Hippocampal formation (tissue), 2 donors: ENCODE measurements around the gene DCBLD1.
A peak's percentile ranks its signal among the peaks of the same experiment; 100 is the strongest.
"Not testable (repeated sequence)": the region's sequence is repeated elsewhere in the genome, so short reads cannot be mapped to it uniquely, and the experiment has no call there.

Source experiments
- DNase-seq, 2 donors: peaks; one replicate each; lab custom pipeline; 2025; lab: John Stamatoyannopoulos, UW

Gene DCBLD1

DNA sequence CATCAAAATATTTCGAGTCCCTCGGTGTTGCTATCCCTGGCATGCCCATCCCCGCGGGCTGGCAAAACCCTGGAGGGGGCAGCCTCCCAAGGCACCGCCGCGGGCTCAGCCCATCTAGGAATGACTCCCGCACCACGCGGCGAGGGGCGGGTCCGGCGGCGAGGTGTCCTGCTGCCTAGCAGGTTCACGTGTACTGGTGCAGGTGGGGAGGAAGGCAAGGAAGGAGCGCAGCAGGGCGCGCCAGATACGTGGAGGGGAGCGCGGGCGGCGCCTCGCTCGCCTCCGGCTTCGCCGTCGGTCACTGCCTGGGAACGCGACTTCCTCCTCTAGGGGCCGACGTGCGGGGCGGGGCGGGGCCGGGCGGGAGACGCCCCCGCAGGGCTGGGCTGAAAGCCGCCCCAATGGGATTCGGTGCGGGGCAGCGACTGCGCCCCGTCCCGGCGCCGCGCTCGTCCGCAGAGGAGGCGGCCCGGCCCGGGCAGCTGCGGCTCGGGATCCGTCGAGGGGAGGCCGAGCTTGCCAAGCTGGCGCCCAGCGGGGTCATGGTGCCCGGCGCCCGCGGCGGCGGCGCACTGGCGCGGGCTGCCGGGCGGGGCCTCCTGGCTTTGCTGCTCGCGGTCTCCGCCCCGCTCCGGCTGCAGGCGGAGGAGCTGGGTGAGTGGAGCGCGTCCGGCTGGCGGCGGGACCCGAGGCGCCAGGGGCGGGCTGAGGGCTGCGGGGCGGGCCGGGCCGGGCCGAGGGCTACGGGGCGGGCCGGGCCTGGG, at the start of gene DCBLD1:
Gene DCBLD1, plus strand, starts transcription at position 435 of the 764 bp plus-strand sequence. Its CDS starts 108 bp downstream, at position 543.
- peak; percentile 46 to 68 for DNase-seq

DNA sequence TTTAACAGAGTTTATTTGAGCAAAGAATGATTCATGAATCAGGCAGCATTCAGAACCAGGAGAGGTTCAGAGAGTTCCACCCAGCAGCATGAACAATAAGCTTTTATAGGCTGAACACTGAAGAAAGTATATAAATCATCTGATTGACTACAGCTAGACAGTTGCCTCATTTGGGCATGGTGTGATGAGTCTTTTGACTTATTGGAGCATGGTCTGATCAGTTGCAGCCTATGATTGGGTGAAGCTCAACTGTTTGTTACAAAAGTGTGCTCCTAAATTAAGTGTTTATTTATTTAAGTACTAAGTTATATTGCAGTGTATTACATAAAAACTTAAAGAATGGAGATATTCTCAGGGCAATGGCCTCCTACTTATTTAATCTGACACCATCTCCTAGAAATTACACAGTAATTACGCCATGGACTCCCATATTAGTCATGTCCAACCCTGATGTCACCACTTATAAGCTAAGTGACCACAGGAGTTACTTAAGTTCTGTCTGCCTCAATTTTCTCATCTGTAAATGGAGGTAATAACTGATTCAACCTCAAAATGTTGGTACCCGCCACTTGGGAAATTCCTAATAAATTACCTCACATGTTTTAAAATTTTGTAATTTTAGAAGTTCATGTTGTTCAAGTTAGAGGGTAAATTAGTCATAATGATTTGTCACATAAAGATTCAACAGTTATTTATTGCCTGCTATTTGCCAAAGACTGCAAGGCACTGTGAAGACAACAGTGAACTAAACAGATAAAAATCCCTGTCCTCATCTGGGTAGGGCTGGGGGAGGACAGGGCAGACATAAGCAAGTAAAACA, 41.6 kb upstream of the DCBLD1 start:
- no peak for DNase-seq

DNA sequence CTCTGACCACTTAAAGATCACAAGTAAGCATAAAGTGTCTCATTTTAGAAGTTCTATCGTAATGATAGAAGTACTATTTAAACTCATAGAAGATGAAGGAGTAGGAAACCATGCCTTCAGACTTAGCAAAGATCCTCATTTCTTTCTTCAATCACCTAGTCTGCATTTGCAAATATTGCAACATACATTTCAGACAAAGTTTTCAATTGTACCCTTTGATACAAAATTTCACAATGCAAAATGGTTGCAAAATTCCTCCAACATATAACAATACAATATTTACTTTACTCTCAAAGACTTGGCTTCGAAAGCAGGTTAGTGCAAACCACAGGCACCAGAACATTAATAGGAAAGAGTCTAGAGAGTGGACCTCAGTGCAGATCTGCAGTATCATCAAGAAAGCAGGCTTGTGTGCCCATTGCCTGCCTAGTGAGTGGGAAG, 40.6 kb upstream of the DCBLD1 start:
- no peak for DNase-seq

DNA sequence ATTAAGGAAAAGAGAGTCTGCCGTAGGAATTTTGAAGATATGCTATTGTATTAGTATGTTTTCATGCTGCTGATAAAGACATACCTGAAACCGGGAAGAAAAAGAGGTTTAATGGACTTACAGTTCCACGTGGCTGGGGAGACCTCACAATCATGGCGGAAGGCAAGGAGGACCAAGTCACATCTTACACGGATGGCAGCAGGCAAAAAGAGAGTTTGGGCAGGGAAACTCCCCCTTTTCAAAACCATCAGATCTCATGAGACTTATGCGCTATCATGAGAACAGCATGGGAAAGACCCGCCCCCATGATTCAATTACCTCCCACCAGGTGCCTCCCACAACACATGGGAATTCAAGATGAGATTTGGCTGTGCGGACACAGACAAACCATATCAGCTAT, 40.2 kb upstream of the DCBLD1 start:
- not testable (repeated sequence) for DNase-seq

DNA sequence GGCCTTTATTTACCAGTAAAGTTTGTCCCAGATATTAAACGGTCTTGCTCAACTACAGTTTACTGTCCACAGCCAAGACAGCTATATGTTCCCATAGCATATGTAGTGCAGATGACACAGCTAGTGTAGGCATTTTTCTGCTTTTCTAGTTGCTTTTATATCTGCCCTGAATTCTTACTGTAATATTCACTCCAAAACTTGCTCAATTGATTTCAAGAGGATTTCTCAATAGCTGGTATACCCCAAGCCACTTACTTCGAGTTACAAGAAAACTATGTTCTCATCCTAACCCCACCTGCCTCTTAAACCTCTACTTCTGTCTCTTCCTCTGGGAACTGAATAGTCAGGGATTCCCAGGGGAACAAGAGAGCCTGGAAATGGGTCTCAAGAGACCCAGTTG, 37.9 kb upstream of the DCBLD1 start:
- DNase-seq = no peak

DNA sequence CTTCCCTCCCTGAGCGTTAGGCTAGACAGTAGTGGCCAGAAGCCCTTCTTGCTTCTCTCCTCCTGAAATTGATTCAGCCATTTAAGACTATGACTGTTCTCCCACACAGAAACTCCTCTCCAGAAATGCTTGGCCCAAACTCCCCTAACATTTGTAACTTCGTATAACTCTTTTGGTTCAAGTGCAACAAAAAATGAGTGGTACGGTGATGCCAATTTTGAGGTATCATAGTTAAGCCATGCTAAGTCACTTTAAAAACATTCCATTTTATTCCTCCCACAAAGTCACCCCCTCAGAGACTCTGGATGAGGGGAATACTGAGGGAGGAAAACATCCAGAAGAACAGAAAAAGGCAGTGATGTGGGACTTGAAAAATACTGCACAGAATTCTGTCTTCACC, 35.6 kb upstream of the DCBLD1 start:
- DNase-seq = no peak

DNA sequence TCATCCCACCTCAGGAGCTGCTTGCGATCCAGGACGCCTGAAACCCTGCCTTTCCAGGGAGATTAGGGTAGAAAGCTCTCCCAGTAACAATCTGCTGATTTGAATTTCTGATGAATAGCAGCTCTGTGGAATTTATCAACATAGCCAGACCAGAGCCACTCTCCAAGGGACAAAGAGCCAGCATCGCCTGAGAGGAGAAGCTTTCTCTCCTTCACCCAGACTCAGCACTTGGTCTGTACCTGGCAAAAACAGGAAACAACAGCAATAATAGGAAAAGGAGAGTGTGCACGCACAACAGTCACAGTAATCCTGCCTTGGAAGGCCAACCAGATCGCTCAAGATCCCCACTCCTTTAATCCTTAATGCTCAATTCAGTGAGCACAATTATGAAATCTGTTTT, 34.5 kb upstream of the DCBLD1 start:
- DNase-seq = no peak

DNA sequence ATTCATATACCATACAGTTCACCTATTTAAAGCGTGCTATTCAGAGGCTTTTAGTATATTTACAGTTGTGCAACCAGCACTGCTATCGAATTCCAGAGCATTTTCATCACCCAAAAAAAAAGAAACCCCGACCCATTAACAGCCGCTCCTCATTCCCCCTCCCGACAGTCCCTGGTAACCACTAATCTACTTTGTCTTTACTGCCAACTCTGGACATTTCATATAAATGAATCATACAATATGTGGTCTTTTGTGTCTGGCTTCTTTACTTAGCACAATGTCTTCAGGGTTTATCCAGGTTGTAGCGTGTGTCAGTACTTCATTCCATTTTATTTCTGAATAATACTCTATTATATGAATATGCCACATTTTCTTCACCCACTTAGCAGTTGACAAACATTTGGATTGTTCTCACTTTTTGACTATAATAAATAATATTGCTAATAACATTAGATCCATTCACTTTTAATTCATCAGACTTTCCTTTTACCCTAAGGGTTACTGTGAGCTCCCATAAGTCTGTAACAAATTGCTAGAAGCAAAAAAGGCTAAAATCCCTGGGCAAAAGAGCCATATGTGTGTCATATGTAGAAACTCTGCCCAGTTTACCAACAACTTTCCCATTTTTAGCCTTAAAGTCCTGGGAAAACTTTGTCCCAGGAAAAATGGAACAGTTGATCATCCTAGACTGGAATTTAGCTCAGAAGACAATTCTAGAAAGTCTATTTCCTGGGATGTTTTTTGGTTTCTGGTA, 33.6 kb upstream of the DCBLD1 start:
- no peak for DNase-seq

DNA sequence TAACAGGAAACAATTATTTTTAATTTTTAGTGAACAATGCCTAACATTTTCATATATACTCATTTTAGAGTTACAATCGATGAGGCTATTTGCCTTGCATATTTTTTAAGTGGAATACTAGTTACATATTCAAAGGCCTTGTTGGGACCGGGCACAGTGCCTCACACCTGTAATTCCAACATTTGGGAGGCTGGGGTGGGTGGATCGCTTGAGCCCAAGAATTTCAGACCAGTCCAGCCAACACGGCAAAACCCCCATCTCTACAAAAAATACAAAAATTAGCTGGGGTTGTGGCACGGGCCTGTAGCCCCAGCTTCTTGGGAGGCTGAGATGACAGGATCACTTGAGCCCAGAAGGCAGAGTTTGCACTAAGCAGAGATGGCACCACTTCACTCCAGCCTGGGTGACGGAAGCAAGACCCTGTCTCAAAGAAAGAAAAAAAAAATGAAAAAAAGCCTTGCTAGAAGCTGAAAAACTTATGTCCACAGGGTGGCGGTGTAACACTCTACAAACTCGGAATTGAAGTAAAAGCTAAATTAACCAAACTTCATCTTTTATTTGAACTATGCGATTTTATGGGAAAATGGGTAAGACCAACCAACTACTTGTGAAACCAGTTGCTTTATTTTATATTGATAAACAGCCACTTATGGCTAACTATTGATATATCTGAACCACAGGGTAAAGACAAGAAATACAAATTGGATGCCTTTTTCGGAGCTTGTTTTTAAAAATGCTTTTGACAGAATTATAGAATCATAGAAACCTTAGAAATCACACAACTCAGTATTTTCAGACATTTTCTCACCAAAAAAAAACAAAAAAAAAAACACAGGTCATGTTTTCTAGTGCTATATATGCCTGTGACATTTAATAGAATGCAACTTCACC, 32.7 kb upstream of the DCBLD1 start:
- DNase-seq = peak; percentile 29 to 35

DNA sequence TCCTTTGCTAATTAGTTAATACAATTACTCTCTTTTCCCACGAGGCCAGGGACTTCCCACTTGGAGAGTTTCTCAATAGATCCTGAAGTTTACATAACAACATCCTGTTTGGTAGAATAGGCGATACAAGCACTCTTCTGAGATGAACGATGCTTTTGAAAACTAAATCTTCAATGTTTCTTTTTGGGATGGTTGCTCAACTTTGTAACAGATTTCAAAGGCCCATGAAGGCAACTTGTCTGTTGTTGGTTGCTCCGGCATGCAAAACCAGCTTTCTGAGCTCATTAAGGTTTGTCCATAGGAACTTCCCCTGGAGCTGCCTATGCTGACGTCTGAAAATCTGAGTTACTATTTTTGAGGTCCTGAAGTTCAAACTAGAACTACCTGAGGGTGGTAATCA, 30.8 kb upstream of the DCBLD1 start:
- no peak for DNase-seq

DNA sequence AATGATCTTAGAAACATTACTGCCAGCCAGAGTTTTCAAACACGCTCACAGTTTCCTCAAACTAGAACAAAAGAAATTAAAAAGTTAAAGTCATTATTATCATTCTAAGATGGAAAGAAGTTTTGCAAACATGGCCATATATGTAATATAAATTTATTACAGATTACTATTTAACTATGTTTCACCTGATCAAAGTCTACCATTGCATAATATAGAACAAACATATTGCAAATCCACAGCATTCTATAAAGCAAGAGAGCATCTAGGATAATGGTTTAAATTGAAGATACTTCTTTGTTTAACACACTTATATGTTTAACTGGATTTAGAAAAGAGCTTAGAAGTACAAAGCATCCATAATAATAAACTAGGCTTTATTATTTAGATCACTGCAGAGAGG, 26.2 kb upstream of the DCBLD1 start:
- no peak for DNase-seq

DNA sequence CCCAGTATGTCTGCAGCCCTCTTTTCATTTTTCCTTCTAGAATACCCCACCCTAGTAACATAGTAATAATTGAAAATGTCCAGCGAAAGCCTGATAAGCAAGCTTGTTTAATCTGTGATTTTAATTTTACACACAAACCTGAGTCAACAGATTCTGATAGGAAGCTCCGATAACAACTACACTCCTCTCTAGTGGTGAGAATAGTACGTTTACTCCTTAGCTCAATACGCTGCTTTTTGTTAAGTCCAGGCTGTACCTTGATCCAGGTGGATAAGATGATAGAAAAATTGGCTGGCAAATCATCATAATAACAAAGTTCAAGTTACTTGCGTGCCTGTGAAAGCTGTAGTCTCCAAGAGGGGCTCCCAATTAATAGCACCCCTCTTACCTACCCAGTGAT, 25.5 kb upstream of the DCBLD1 start:
- no peak for DNase-seq

DNA sequence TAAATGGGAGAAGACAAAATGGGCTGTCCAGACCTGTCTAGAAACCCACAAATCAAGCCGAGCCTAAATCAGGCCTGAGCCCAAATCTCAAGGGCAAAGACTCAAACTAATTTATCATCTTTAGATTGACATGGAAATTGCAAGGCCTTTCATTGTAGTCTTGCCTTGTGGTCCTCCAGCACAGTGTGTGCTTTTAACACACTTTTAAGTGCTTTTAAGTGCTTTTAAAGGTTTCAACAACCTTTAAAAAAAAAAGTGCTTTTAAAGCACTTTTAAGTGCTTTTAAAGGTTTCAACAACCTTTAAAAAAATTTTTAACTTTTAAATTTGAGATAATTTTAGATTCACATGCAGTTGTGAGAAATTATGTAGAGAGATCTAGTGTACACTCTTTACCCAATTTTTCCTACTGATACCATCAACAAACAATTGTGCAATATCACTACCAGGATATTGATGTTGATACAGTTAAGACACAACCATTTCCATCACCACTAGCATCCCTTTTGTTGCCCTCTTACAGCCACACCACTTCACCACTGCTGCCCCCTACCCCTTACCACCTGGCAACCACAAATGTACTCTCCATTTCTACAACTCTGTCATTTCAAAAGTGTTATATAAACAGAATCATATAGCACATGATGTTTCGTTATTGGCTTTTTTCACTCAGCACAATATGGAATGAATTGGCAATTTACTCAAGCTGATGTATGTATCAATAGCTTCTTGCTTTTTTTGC, 23.1 kb upstream of the DCBLD1 start:
- no peak for DNase-seq

DNA sequence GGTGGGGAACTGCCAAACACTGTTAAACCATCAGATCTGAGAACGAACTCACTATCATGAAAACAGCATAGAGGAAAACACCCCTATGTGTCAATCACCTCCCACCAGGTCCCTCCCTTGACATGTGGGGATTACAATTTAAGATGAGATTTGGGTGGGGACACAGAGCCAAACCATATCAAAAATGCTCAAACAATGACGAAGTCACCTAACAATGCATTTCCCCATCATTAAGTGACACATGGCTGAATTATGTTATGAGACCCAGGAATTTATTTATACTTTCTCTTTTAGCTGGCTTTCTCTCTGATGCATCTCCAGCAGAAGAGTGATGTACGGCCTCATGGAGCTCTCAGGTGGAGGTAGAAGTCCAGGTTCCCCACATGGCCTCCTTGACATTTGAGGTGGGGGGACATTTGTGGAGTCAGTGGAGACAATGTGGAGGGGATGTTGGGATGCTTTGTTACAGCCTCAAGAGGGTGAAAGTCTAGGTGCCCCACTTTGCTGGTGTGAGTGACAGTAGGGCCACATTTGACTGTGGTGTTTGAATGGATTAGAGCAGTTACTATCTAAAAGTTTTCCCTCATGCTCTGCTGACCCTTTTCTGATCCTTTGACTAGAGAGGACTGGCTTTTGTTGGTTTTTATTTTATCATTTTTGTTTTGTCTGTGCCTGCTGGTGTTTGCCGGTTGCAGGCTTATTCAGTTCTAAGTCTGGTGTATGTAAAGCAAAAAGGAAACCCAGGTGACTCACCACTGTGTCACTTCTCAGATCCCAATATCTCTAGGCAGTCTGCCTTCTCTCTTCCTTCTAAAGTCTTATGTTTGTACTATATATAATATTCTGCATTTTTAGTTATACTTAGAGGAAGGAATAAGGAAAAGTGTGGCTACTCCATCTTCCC, 18.5 kb upstream of the DCBLD1 start:
- no peak for DNase-seq

DNA sequence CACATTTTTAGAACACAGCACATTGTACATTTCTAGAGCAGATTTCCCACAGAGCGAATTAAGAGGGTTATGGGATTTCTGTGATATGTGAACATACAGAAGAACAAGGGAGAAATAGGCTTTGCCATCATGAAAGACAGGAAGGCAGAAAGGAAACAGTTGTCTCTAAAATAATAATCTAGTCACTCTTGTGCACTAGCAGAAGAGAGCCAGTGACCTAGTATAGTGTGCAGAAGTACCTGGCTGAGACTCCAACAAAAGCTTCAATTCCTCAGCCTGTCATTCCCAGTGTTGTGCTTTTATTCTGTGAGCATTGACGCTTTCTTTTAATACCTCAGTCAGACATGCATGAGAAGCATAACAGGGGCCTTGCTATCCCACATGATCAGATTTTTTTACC, 17.8 kb upstream of the DCBLD1 start:
- DNase-seq = no peak

DNA sequence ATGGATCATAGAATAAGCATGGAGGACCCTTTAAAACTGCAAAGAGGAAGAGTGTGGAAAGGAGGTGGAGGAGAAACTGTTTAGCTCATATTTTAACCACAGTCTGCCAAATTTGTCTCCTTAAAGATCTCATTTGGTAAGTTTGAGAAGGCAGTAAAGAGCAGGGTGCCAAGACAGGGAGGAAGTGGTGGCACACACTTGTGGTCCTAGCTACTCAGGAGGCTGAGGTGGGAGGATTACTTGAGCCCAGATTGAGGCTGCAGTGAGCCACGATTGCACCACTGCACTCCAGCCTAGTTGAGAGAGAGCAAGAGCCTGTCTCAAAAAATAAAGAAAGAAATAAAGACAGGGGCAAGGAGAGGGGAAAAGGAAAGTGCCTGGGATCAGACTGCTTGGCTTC, 16.8 kb upstream of the DCBLD1 start:
- no peak for DNase-seq

DNA sequence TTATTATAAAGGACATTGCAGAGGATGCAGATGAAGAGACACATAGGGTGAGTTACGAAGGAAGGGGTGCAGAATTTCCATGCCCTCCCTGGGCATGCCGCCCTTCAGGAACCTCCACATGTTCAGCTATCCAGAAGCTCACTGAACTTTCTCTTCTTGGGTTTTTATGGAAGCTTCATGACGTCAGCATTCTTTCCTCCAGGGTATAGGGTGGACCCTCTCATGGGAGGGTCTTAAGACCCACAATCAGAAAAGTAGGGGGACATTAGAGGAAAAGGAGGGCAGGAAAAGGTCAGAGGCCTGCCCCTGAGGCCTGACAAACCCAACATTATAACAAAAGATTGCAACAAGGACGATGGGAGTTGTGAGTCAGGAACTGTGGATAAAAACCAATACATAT, 14.6 kb upstream of the DCBLD1 start:
- DNase-seq = no peak

DNA sequence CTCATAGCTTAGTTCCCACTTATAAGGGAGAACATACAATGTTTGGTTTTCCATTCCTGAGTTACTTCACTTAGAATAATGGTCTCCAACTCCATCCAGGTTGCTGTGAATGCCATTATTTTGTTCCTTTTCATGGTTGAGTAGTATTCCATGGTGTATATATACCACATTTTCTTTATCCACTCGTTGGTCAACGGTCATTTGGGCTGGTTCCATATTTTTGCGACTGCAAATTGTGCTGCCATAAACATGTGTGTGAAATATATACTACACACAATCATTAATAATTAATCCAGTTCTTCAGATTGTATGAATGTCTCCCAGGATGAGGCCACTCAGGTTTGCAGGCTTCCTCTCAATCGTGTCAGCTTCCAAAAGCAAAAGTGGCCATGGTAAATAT, 13.9 kb upstream of the DCBLD1 start:
- not testable (repeated sequence) for DNase-seq

DNA sequence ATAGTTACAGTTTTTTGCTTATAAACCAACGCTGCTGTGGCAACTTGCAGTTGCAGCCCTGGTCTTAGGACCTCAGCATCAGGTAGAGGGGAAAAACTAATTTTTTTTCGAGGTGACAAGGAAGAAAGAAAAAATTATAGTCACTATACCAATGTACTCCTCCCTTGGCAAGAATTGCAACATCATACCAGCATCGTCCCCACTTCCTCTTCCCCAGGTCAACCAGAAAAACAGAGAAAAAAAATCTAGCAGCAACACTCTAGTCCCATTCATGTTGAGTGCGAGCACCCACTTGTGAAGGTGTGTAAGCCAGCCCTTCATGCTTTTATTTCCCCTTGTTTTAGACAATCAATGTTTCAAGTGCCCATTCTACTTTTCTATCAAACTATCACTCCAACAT, 13.1 kb upstream of the DCBLD1 start:
- DNase-seq = no peak

DNA sequence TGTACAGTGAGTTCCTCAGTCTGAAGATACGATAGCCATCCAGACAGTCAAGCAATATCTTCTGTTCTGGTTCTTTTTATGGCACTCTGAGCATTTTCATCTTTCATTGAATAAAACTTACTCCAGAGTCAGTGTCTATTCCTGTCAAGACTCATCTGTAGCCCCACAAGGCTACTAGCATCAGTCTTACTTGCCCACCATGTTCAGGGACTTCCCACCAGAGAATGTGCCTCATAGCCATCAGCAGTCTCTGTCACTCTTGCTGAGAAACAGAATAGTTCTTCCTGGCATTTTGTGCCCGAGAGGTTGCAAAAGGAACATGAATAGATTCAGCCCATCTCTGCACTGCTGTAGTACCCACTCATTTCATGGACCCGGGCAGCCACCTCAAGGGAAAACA, 12.7 kb upstream of the DCBLD1 start:
- no peak for DNase-seq
